AG08395 (cell line): ENCODE measurements around the gene SLC27A6.
"Not testable (repeated sequence)": the region's sequence is repeated elsewhere in the genome, so short reads cannot be mapped to it uniquely, and the experiment has no call there.

ENCODE experiments used
- DNase-seq: peaks from one replicate; pipeline ENCODE4 v3.0.0; 2012; ENCODE audit warnings: mixed read lengths, low spot score

The SLC27A6 gene, protein sequence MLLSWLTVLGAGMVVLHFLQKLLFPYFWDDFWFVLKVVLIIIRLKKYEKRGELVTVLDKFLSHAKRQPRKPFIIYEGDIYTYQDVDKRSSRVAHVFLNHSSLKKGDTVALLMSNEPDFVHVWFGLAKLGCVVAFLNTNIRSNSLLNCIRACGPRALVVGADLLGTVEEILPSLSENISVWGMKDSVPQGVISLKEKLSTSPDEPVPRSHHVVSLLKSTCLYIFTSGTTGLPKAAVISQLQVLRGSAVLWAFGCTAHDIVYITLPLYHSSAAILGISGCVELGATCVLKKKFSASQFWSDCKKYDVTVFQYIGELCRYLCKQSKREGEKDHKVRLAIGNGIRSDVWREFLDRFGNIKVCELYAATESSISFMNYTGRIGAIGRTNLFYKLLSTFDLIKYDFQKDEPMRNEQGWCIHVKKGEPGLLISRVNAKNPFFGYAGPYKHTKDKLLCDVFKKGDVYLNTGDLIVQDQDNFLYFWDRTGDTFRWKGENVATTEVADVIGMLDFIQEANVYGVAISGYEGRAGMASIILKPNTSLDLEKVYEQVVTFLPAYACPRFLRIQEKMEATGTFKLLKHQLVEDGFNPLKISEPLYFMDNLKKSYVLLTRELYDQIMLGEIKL

GRCh38 chr5:128965011-128965637, at the start of gene SLC27A6:
TSS of gene SLC27A6 (plus strand) at chr5:128965488. CDS start at chr5:128966138, 650 bp downstream.
- no peak for DNase-seq

DNA sequence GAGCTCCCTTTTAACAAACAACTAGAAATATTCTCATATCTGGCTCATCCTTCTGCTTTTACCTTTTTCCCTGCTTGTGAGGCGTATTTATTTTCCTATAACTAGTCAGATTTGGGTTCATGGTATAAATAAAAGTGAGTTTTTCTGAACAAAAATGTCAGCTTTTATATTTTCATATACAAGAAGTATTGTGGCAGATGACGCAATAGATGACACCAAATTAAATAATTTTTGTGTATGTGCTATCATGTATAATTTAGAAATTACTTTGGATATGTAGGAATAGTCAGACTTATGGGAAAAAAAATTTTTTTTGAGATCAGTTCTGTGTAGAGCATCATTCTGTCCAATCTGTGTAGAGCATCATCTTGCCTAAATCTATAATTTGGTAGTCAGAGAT, 45.7 kb upstream of the SLC27A6 start:
- no peak for DNase-seq

DNA sequence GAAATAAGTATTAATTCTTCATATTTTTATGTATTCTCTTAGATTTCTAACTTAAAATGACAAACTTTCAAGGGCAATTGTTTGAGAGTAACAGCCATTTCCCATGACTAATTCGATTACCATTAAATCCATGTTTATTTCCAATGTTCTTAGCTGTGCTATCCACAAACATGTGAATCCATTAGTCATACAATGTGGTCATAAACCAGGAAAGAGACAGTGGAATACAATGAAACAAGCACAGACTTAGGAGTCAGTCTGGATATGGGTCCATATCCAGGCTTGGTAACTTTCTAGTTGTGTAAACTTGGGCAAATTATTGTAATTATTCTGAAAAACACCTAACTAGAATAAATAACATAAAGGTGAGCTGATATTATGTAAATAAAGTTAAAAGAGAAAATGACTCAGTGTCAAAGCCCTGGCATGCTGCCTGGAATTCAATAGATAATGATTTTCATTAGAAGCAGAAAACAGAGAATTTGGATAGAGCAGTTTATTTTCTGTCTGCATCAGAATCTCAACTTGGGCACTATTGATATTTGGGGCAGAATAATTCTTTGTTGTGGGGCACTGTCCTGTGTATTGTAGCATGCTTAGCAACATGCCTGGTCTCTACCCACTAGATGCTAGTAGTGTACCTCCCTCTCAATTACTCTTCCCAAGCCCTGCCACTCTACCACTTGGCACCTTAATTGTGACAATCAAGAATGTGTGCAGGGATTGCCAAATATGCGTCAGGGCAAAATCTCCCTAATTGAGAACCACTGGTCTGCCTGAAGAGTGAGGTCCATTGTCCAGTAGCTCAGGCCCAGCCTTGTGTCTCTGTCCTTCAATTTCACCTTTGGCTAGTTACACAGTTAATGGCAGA, 44.7 kb upstream of the SLC27A6 start:
- DNase-seq, result no peak

- no peak for DNase-seq
Measured at GRCh38 chr5:128924299-128924698, 41.0 kb upstream of the SLC27A6 start.

- no peak for DNase-seq
Measured at GRCh38 chr5:128925973-128926372, 39.3 kb upstream of the SLC27A6 start.

DNA sequence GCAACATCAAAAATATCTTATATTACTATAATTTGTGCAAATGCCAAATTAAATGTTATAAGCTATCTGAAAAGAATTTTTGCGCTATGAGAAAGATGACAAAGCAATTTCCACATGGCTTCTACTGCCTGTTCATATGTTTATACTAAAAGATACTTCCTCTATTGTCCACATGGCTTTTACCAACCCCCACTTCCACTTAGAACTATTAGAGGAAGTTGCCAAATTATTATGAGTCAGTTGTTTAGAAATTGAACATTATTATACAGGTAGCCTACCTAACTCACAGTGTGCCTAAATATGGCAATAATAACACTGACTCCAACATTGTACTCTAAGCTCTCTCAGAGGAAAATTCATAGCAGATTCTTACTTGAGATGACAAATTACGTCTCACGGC, 37.6 kb upstream of the SLC27A6 start:
- DNase-seq, result no peak

DNA sequence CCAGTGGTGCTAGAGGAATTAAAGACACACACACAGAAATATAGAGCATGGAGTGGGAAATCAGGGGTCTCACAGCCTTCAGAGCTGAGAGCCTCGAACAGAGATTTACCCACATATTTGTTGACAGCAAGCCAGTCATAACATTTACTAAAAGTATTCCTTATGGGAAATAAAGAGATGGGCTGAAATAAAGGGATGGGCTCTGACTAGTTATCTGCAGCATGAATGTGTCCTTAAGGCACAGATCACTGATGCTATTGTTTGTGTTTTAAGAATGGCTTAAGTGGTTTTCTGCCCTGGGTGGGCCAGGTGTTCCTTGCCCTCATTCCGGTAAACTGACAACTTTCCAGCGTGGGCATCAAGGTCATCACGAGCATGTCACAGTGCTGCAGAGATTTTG, 33.1 kb upstream of the SLC27A6 start:
- DNase-seq, result not testable (repeated sequence)

- DNase-seq, result not testable (repeated sequence)
Measured at GRCh38 chr5:128943100-128943499, 22.2 kb upstream of the SLC27A6 start.

GRCh38 chr5:128949847-128950546, 15.3 kb upstream of the SLC27A6 start:
- DNase-seq, result no peak

DNA sequence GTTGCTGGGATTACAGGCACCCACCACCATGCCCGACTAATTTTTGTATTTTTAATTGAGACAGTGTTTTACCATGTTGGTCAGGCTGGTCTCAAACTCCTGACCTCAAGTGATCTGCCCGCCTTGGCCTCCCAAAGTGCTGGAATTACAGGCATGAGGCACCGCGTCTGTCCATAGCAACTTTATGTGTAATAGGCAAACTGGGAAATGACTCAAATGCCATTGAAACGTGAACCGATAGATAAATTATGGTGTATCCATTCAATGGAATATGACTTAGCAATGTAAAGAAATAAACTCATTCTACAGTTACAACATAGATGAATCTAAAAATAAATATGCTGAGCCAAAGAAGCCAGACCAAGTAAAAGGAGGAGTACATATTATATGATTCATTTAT, 14.0 kb upstream of the SLC27A6 start:
- DNase-seq, result not testable (repeated sequence)

DNA sequence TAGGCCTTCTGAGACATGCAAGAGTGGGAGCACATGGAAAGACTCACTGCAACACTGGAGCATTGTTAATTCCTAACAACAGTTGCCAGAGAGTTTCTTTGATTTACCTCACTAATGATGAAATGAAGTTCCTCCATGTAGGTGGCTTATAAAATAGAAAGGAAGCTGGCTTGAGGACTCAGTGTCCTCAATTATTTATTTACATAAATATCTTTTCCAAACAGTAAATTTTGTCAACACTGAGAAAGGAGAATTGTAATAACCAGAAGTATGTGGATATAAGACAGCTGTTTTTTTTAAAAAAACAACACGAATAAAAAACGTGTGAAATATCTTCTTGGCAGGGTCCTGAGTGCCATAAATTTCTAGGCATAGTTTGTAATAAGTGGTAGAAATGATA, 9.1 kb upstream of the SLC27A6 start:
- DNase-seq, result no peak

DNA sequence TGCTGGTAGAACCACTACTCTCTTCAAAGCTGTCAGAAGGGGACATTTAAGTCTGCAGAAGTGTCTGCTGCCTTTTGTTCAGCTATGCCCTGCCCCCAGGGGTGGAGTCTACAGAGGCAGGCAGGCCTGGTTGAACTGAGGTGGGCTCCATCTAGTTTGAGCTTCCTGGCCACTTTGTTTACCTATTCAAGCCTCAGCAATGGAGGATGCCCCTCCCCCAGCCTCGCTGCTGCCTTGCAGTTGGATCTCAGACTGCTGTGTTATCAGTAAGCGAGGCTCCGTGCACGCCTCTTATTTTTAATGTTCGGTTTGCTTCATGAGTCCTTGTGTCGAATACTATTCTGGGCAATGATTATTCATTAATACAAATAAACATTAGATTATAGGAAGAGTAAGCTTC, 3.1 kb upstream of the SLC27A6 start:
- DNase-seq, result no peak

DNA sequence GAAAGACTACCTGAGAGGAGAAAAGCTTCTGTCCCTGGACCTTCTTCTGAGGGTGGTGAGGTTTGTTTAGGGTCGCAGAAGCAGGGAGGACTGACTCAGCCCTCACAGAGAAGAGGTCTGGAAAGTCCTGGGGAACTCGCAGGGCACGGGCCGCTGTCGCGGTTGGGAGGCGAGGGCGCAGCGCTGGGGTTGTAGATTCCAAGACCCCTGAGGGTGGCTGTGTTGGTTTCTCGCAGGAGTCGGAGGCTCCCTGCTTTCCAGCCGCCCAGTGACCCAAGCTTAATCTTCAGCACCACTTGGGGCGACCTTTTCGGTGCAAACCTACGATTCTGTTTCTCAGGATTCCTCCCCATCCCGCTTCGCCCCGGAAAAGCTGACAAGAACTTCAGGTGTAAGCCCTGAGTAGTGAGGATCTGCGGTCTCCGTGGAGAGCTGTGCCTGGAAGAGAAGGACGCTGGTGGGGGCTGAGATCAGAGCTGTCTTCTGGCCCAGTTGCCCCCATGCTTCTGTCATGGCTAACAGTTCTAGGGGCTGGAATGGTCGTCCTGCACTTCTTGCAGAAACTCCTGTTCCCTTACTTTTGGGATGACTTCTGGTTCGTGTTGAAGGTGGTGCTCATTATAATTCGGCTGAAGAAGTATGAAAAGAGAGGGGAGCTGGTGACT, 482 bp downstream of the SLC27A6 start:
- no peak for DNase-seq

DNA sequence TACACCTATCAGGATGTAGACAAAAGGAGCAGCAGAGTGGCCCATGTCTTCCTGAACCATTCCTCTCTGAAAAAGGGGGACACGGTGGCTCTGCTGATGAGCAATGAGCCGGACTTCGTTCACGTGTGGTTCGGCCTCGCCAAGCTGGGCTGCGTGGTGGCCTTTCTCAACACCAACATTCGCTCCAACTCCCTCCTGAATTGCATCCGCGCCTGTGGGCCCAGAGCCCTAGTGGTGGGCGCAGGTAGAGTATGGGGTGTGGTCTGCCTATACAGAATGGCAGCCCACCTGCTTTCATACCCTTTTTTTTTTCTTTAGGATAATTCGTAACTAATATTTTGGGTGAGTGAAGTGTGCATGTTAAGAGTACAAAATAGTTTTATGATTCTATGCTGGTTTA, 1.1 kb downstream of the SLC27A6 start:
- DNase-seq, result no peak

DNA sequence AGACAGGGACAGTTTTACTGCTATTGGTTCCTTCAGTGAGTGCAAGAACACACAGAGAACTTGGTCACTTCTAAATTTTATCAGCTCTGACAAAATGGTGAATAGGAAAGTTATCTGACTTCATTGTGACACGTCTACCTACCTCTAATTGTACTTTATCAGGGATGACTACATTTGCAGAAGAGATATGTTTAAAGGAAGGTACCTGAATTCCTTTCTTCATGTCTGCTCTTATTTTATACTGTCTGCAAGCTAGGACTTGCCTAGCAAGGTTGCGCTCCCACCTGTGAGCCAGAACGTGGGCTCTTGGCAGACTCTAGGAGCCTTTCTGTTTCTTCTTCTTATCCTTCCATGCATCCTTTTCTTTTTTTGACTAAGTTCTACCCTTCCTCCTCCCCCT, 1.6 kb downstream of the SLC27A6 start:
- DNase-seq, result no peak

DNA sequence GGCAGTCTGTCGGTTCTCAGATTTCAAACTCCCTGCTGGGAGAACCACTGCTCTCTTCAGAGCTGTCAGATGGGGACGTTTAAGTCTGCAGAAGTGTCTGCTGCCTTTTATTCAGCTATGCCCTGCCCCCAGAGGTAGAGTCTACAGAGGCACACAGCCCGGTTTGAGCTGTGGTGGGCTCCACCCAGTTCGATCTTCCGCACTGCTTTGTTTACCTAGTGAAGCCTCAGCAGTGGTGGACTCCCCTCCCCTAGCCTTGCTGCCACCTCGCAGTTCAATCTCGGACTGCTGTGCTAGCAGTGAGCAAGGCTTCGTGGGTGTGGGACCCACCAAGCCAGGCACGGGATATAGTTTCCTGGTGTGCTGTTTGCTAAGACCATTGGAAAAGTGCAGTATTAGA, 8.0 kb downstream of the SLC27A6 start:
- no peak for DNase-seq

- DNase-seq, result no peak
Measured at GRCh38 chr5:128974567-128974966, 9.3 kb downstream of the SLC27A6 start.

- DNase-seq, result no peak
Measured at GRCh38 chr5:128979761-128980160, 14.5 kb downstream of the SLC27A6 start.

DNA sequence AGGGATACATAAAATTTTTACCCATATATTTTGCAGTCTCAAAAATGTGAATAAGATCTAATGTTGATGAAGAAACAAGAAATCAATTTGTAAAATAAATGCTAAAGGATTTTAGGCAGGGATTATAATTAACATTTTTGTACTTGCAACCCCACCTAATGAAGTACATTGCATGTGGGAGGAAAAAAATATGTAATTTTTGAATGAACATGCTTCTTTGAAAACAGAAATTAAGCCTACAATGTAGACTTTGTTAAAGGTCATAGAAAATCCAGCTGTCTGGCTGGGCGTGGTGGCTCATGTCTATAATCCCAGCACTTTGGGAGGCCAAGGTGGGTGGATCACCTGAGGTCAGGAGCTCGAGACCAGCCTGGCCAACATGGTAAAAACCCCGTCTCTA, 15.6 kb downstream of the SLC27A6 start:
- DNase-seq, result no peak

- DNase-seq, result no peak
Measured at GRCh38 chr5:128984480-128984879, 19.2 kb downstream of the SLC27A6 start.

DNA sequence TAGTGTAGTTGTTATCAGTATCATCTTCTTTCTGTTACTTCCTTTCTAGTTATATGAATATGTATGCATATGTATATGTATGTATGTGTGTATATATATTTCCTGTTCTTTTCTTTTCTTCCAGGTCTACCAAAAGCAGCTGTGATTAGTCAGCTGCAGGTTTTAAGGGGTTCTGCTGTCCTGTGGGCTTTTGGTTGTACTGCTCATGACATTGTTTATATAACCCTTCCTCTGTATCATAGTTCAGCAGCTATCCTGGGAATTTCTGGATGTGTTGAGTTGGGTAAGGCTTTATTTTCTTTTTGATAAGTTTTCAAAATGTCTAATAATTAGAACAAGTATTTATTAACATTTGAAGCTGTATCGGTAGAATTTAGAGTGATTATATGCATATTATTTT, 23.2 kb downstream of the SLC27A6 start:
- DNase-seq, result no peak
